Measurements from ENCODE around the gene CFAP47.
"Not testable (repeated sequence)": the region's sequence is repeated elsewhere in the genome, so short reads cannot be mapped to it uniquely, and the experiment has no call there.

The CFAP47 gene, protein sequence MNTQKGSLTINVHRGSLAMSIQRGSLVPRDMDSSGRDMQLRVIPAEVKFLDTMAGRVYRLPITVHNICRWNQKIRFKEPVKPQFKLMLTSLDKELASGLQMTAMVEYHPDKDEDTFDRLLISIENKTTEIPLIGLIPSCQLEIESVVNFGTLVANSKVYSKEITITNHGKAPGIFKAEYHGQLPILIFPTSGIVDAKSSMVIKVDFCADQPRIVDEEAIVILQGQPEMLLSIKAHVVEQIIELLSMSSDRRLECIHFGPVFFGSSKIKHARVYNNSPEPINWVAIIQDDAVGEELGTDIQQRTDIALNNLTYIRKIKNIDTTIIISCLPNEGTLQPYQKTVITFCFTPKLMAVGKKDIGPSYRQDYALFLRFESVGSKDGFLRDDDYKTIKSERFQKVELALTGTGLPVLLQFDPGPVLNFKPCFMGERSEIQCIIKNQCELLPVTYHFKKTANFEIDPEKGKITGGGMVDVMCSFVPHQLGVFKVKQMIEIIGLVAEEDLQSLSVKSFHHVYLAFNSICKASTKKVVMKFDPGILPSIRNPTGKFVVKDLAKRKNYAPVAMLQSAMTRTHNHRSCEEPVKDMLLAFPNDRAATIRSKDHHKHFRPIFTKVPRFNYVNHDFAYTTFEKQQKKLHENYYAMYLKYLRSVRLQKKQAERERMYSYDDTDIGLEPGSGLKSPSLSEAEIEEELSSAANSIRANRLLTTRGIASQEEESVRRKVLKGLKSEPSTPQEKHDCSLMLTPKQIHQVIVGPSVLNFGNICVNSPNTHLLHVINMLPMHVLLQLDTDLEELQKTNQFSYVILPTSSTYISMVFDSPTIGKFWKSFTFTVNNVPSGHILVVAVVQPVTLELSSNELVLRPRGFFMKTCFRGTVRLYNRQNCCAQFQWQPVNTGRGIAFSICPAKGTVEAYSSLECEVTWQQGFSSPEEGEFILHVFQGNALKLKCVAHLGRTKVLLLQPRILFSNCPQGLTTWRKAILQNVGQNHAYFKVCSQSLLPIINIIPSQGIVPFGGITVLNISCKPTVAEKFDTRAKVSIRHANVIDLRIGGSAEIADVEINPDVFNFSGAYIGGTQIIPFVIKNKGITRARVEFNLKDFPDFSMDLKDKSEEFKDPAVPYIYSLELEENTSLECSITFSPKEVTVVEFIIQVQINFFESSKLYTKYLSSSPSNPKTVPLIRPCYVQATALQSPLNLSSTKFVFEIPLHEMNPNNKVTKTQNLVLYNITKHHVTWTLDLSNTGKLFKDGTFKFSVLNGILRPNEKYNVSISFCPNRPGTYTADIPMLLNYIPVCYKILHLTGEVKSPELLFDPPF (N-terminal part only)

DNA sequence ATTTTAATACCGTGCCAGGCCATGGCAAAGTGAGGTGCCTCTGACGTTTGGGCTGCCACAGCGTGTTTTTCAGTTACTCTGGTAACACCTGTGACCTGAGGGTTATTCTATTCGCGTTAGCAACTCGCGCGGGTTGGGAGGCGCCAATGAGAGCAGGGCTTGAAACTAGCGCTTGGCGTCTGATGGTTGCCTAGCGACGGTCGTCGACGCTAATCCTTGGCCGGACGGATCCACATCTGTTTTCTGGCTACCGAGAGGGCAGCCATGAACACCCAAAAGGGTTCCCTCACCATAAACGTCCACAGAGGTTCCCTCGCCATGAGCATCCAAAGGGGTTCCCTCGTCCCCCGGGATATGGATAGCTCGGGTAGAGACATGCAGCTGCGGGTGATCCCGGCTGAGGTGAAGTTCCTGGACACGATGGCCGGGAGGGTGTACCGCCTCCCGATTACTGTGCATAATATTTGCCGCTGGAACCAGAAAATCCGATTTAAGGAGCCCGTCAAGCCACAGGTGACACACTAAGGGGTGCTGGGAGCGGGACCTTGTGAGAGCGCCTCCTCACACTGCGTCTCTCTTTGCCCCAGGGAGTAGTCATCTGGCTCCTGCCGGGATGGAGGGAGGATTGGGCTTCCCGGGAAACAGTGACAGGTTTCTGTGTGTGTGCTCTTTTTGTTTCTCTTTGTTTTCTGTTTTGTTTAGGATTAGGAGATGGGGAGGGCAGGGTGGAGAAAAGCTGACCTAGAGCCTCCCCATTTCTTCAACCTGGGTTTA, at the start of gene CFAP47:
Gene CFAP47 (plus strand): TSS at position 199 of the 774 bp plus-strand sequence. CDS start 66 bp downstream, at position 265.
- DNase-seq = no peak

DNA sequence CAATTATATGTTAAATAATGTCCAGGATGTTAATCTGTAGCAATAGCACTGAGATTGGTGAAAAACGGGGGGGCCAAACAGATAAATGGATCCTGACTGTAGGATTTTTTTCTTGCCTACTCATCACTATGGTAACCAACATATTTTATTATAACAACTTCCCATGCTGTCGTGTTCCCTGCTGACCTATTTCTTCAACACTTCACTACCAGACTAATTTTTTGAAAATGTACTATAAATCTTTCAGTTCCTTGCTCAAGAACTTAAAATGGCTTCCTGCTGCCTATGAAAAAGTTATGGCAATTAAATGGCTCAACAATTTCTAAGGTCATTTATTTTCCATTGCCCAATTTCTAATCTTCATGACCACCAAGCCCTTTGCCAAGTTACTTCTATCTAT, 38.9 kb upstream of the CFAP47 start:
- no peak for DNase-seq

DNA sequence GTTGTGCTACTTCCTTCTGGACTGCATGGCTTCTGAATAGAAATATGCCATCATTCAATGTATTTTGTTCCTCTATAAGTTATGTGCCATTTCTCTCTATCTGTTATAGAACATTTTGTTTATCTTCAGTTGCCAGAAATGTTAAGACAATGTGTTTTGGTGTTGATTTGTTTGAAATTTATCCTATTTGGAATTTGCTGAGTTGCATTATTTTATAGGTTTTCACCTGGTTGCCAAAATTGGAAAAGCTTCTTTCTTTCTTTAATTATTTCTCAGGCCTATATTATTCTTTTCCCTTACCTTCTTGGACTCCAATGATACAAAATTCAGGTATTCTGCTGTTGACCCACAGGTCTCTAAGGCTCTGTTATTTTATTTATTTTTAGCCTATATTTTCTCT, 33.4 kb upstream of the CFAP47 start:
- no peak for DNase-seq

DNA sequence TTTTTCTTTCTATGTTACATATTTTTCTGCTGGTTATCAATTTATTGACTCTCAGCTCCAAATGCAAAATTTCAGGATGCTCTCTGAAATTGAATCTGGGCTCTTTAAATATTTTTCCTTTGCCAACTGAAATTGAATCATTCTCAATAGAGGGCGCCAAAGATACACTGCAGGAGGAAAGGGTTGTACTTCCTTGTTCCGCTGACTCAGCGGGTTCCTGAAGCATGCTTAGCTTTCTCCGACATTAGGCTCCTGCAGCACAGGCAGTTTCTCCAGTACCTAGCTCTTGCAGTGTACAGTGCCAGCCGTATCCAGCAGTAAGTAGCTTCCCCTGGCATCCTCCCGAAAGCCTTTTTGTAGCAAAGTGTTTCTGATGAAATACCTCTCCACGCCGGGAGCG, 28.8 kb upstream of the CFAP47 start:
- no peak for DNase-seq

DNA sequence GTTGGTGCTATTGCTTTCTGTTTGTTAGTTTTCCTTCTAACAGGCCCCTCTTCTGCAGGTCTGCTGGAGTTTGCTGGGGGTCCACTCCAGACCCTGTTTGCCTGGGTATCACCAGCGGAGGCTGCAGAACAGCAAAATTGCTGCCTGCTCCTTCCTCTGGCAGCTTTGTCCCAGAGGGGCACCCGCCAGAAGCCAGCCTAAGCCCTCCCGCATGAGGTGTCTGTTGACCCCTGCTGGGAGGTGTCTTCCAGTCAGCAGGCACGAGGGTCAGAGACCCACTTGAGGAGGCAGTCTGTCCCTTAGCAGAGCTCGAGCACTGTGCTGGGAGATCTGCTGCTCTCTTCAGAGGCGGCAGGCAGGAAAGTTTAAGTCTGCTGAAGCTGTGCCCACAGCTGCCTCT, 67.3 kb downstream of the CFAP47 start:
- DNase-seq = not testable (repeated sequence)

DNA sequence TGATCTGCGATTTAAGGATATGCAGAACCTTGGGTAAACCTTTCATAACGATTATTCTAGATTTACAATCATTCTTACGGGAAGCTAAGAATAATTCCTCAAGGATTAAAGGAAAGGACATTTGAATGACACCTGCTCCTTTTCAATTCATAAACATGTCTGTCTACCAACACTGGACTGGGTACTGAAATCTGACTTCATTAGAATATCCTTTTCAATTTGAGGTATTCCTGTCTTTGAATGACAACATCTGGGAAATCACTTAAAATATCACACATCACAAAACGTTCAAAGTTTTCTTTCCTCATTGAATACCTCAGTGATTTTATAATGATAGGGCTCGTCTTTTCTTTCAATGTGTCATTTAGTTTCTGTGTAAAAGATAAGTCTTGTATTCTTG, 87.7 kb downstream of the CFAP47 start:
- DNase-seq = no peak

DNA sequence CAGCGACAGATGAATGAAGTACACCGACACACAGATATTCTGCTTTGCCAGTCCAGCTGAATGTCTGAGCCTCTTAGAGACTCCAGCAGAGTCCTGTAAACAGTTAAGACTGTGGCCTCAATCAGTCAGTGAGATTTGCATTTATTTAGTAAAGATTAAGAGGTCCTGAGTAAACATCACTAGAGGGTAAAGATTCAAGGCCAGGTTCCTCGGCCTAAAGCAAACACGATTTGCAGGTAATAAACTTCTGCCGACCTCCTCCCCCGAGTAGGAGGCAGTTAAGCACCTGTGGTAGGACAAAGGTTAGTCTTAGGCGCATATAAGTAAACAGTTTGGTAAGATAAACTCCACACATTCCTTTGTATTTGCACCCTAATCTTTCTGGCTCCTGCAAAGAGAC, 99.6 kb downstream of the CFAP47 start:
- no peak for DNase-seq

DNA sequence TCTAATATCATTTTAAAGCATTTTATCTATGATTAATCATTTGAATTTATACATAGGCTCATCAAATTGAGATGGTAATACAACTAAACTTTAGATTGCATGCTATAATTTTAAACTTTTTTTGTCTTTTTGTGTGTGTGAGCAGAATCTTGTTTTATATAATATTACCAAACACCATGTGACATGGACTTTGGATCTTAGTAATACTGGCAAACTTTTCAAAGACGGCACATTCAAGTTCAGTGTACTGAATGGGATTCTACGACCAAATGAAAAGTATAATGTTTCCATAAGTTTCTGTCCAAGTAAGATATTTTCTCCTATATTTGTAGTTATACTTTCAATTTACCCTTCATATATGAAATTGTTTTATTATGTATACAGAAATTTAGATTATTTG, 116.0 kb downstream of the CFAP47 start:
- no peak for DNase-seq

DNA sequence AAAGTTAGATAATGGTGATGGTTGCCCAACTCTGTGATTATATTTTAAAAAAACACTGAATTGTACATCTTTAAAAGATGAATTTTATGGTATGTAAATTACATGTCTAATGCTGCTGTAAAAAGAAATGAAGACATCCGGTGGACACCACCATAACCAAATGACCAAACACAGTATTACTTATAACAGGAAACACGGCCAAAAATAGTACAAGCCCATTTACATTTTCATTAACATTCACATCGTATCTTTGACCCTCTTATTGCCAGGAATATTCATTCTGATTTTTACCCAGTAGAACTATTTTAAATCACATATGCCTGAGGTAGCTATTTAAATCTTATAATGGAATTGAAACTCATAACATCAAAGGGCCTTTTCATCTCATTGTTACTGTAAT, 143.2 kb downstream of the CFAP47 start:
- DNase-seq = no peak

DNA sequence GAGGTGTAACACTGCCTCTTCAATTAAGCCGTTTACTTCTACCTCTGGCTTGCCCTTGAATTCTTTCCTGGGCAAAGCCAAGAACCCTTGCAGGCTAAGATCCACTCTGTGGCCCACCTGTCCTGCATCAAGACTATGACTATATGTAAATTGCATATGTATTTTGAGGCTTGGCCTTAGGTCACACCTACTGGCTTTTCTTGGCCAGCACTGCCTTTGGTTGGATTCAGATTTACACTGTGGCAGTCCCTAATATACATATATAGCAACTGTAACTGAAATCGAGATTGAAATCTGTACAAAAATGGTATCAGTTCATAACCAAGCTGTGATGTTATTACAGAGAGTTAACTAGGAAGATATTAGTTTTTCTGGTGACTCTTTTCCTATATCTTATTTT, 151.5 kb downstream of the CFAP47 start:
- no peak for DNase-seq

DNA sequence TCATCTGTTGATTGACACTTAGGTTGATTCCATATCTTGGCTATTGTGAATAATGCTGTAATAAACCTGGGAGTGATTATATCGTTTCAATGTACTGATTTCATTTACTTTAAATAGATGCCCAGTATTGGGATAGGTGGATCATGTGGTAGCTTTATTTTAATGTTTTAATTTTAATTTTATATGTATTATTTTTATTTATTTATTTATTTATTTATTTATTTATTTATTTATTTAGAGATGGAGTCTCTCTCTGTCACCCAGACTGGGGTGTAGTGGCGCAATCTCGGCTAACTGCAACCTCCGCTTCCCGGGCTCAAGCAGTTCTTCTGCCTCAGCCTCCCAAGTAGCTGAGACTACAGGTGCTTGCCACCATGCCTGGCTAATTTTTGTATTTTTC, 155.5 kb downstream of the CFAP47 start:
- not testable (repeated sequence) for DNase-seq

DNA sequence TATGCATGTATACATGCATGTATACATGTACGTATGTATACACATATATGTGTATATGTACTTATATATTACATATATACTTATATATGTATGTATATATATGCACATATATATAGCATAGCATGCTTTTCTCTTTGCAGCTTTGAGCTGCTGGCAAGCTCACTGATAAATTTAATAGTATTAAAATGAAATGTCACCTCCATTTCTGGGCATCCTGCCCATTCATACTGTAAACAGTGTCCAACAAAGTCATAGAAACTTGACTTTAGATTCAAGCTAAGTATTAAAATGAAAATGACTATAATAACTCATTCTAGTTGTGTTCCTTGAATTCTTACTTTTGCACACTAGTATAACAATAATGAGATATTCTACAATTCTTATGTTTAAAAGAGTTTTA, 163.7 kb downstream of the CFAP47 start:
- no peak for DNase-seq

DNA sequence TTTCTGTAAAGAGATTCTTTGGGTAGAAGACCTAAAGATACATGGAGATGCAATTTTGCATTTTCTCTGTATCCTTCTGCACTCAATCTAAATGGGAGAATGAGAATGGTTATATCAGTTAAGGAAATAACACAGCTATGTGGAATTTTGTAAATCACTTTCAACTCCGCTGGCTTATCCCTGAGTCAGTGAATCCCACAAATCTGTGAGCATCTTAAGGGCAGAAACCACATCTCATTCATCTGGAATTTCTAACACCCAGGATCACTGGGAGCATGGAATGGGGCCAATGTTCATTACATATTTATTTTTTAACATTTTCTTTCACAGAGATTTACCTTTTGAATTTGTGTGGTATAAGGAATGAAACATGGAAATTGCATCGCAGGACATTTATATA, 167.8 kb downstream of the CFAP47 start:
- no peak for DNase-seq

DNA sequence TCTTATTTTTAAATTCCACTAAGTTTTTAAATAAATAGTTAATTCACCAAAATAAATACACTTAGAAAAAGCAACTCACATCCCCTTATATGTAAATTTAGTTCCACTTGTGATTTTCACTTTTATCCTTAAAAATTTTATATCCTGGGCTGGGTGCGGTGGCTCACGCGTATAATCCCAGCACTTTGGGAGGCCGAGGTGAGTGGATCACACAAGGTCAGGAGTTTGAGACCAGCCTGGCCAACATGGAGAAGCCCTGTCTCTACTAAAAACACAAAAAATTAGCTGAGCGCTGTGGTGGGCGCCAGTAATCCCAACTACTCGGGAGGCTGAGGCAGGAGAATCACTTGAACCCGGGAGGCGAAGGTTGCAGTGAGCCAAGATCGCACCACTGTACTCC, 169.4 kb downstream of the CFAP47 start:
- not testable (repeated sequence) for DNase-seq

DNA sequence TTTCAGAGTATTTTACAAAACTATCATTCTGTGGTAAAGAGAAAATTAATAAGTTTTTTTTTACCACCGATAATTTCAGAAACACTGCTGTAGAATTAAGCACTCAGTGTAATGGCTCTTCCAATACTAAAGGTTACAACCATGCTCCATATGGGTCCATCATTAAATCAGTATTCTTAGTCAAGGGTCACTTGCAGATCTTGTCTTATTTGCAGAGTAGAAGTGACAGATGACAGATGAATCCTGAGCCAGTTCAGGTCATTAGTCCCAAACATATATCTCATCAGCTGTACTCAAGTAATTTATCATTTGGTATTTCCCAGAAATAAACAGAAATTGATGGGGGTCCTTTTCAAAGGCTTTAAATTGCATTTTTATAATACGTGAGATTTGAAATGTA, 182.9 kb downstream of the CFAP47 start:
- no peak for DNase-seq

DNA sequence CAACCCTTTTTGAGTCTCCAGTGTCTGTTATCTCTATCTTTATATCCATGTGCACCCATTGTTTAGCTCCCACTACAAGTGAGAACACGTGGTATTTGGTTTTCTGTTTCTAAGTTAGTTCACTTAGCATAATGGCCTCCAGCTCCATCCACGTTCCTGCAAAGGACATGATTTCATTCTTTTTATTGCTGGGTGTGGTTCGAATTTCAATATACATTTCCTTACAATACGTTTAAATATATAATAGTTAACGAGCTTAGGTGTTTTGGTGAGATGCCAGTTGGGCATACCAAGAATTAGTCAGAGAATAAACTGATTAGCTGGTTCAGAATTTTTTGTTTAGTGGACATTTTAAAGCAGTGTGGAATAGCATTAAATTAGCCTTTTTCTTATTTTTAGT, 196.7 kb downstream of the CFAP47 start:
- no peak for DNase-seq

DNA sequence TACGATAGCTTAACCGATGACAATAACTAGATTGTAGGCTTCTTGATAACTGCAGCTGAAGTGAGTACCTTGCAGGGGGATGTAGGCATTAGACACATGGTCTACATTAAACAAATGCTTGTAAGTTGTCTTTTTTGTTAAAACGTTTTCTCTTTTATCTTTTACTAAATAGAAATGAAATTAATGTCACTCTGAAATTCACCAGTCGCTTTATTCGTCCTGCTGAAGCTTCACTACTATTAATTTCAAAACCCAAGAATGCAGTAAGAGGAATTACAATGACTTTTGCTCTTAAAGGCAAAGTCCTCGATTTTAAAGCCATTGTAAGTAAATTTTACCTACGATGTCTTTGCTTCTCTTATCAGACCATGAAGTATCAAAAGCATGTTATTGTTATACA, 239.7 kb downstream of the CFAP47 start:
- no peak for DNase-seq

DNA sequence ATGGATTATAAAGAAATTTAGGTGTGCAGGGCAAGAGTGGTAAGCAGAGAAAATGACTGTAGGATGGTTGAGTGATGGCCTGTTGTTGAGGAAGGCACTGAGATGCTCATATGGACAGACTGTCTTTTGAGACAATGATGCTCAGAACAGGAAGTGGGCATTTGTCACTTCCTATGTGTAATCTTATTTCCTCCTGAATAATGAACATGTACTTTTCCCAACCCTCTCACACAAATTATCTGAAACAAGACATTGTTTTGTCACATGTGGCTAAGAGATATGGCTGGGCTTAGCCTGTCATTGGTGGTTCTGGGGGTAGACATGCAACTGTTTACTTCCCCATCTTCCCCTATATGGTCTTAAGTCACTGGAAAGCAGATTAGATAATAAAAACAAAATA, 240.5 kb downstream of the CFAP47 start:
- no peak for DNase-seq

DNA sequence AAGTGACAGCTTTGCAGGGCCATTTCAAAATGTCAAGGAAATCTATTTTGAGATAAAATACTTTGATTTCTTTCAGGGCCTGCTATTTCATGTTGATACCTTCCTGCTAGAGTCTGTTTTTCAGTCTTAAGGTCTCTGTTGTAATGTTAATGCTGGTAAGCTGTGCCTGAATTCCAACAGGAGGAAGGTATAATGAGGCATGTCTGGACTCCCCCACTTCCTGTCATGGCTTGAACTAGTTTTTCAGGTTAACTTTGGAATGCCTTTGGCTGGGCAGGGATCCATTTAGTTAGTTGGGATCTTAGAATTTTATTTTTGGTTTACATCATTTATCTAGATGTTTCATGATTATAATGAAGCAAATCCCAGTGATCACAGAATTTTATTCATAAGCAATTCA, 279.0 kb downstream of the CFAP47 start:
- DNase-seq = no peak

DNA sequence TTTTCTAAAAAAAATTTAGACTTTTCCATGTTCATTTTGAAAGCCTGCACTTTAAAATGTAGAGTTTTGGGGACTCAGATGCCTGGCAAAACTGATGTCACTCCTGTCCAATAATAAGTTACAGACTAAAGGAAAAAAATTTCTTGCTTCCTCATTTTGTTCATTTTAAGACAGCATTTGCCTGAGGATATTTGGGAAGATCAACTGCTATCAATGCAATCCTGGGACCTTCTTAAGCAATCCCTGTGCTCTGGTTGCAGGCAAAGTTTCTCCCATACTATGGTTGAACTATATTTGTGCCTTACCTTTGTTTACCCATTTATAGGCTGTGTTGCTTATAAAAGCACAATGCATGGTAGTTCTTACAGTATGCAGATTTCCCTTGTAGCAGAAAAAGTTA, 280.4 kb downstream of the CFAP47 start:
- no peak for DNase-seq

DNA sequence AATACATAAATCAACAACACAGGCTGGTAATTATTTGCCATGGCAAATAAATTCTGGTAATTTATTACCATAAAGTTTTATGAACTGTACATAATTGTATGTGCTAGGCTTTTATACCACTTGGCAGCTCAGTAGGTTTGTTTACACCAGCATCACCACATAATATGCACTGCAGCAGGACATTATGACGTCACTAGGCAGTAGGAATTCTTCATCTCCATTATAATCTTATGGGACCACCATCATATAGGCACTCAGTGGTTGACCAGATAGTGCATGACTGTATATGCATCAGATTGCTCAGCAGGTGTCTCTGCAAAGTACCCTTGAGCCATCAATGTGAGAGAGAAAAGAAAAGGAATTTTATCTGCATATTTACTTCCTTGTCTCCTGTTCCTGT, 295.4 kb downstream of the CFAP47 start:
- DNase-seq = no peak

DNA sequence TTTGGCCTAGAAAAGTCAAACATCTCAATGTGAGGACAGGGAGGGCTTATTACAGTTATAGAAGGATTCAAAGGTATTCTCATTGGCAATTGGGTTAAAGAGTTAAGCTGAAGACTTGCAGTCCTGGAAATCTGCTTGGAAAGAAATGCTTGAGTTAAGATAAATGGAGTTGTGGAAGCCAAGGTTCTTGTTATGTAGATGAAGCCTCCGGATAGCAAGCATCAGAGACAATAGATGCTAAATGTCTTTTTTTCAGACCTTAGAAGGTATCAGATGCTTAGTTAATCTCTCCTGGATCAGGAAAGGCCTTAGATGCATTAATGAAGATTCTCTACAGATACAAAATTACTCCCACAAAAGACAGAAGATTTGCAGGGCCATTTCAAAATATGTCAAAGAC, 299.3 kb downstream of the CFAP47 start:
- DNase-seq = no peak
